Measurements from ENCODE around the gene PCYOX1L.

Gene PCYOX1L

DNA sequence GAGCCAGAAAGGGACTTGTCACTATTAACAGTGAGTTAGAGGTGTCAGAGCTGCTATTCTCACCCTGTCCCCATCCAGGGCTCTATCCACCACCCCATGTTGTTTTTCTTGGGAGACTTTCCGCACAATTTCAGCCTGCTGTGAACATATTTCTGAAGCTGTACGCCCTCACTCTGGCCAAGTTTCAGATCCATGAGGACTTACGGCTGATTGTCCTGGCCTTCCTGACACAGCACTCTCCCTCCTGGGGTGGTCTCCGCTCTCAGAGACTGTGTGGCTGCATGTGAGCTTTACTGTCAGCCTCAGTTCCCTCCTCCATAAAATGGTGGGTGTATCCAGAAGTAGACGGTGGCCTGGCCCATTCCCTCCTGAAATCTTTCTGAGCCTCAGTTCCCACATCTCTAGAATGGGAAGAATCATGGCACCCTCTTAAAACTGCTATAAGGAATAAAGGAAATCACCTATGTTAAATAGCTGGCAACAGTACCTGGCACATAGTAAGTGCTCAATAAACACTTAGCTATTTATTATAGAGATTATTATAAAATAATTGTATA, 22.1 kb downstream of the PCYOX1L start:
- Mint-ChIP-seq H3K4me1 (peaks cover 59% of the 10 kb centered on the region), H3K27ac (no peak overlapping the region), H3K27me3 (ENCODE audit: low read depth, poor library complexity) (peaks cover 6% of the 10 kb centered on the region)

DNA sequence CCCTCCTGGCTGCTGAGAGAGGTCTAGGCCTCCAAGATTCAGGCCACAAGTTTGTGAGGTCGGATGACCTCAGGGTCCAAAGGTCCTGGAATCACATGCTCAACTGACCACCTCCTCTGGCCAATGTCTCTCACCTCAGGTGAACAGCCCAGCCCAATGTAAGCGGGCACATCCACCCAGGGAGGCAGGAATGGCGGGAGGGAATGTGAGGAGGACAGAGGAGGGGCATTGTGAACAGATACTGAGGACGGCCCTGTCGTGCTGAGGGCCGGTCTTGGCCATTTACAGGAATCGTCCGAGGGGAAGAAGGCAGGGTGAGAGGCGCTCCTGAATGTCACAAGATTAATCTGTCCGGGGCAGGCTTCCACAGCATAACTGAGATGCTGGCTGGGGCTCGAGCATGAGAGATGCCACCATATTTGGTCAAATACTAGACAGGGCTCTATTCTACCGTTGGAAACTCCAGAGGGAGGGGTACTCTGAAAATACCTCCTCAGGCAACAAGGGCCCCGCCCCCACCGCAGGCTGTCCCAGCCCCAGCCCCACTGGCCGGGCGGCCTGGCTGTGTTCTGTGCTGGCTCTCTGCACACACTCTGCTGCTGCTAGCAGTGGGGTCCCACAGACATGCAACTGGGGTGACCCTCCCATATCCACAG, 22.7 kb downstream of the PCYOX1L start:
- peaks cover 65% of the 10 kb centered on the region for H3K4me1 Mint-ChIP-seq
- DNase-seq, result no peak
- H3K36me3 Mint-ChIP-seq (ENCODE audit: low read depth), result no peaks in the 10 kb centered on the region
- H3K27me3 Mint-ChIP-seq (ENCODE audit: low read depth, poor library complexity), result peaks cover 6% of the 10 kb centered on the region
- no peaks in the 10 kb centered on the region for H3K9me3 Mint-ChIP-seq
- TF ChIP-seq, protein P1, sequence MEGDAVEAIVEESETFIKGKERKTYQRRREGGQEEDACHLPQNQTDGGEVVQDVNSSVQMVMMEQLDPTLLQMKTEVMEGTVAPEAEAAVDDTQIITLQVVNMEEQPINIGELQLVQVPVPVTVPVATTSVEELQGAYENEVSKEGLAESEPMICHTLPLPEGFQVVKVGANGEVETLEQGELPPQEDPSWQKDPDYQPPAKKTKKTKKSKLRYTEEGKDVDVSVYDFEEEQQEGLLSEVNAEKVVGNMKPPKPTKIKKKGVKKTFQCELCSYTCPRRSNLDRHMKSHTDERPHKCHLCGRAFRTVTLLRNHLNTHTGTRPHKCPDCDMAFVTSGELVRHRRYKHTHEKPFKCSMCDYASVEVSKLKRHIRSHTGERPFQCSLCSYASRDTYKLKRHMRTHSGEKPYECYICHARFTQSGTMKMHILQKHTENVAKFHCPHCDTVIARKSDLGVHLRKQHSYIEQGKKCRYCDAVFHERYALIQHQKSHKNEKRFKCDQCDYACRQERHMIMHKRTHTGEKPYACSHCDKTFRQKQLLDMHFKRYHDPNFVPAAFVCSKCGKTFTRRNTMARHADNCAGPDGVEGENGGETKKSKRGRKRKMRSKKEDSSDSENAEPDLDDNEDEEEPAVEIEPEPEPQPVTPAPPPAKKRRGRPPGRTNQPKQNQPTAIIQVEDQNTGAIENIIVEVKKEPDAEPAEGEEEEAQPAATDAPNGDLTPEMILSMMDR (IDR thresholded peaks at IDR 0.05), result no peak
- H3K27ac Mint-ChIP-seq, result peak overlapping the region; percentile 54
- H3K4me3 Mint-ChIP-seq, result no peak overlapping the region

More for the DNA sequence above, 22.1 kb downstream of the PCYOX1L start:
- no peaks in the 10 kb centered on the region for H3K36me3 Mint-ChIP-seq (ENCODE audit: low read depth)
- no peak overlapping the region for H3K4me3 Mint-ChIP-seq
- TF ChIP-seq, protein P1 (IDR thresholded peaks at IDR 0.05), result no peak
- H3K9me3 Mint-ChIP-seq, result no peaks in the 10 kb centered on the region
- DNase-seq, result no peak

DNA sequence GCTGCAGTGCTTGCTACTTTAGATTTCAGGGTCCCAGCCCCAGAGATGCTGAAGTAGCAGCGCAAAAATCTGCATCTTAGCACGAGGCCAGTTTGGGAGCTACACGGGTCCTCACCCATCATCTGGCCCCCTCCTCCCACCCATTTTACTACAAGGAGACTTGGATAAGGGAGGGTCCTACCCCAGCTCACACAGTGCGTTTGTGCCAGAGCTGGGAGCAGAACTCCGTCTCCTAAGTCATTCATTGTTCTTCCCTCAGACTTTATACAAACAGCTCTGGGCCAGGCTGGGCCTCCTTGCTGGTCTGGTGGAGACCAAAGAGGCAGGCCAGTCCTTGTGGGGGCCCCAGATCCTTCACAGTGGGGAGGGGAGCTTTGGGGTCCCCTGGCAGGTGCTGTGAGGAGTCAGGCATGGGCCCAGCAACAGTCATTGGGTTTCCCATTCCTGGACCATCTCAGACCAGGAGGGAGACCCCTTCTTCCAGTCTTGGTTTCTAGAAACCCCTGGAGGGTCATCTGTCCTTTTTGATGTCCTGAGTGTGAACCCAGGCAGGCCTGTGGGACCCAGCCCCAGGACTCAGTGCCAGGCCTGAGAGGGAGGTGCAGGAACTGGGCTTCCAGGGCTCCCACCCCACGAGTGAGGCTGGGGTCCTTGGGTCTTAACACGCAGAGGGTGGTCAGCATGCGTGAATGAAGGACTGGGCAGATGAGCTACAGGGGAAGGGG, 23.6 kb downstream of the PCYOX1L start:
- no peaks in the 10 kb centered on the region for H3K36me3 Mint-ChIP-seq (ENCODE audit: low read depth)
- no peak overlapping the region for H3K4me3 Mint-ChIP-seq
- no peak for DNase-seq
- TF ChIP-seq, protein P1 (IDR thresholded peaks at IDR 0.05), result no peak
- peaks cover 73% of the 10 kb centered on the region for H3K4me1 Mint-ChIP-seq
- no peak overlapping the region for H3K27ac Mint-ChIP-seq
- peaks cover 6% of the 10 kb centered on the region for H3K27me3 Mint-ChIP-seq (ENCODE audit: low read depth, poor library complexity)
- no peaks in the 10 kb centered on the region for H3K9me3 Mint-ChIP-seq

DNA sequence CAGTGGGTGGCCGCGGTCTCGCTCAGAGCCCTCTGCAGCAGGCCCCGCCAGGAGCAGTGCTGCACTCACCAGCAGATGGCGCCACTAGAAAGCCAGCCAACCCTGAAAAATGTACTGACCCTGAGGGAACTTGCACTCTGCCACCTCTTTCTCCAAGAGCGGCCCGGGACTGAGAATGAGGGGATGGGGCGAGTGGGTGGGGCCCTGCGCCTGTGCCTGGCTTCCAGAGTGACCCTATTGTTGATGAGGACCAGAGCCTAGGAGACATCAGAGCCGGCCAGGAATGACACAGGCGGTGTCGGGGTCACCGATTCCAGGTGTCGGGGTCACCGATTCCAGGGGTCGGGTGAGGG, 24.1 kb downstream of the PCYOX1L start:
- Mint-ChIP-seq H3K27me3 (ENCODE audit: low read depth, poor library complexity) (peaks cover 6% of the 10 kb centered on the region), H3K4me1 (peaks cover 78% of the 10 kb centered on the region), H3K4me3 (peak overlapping the region; percentile 44), H3K27ac (peak overlapping the region; percentile 80), H3K36me3 (ENCODE audit: low read depth) (no peaks in the 10 kb centered on the region), H3K9me3 (peaks cover under 1% of the 10 kb centered on the region)
- TF ChIP-seq, protein P1 (IDR thresholded peaks at IDR 0.05), result peak; percentile 84
- peak; percentile 91 for DNase-seq

DNA sequence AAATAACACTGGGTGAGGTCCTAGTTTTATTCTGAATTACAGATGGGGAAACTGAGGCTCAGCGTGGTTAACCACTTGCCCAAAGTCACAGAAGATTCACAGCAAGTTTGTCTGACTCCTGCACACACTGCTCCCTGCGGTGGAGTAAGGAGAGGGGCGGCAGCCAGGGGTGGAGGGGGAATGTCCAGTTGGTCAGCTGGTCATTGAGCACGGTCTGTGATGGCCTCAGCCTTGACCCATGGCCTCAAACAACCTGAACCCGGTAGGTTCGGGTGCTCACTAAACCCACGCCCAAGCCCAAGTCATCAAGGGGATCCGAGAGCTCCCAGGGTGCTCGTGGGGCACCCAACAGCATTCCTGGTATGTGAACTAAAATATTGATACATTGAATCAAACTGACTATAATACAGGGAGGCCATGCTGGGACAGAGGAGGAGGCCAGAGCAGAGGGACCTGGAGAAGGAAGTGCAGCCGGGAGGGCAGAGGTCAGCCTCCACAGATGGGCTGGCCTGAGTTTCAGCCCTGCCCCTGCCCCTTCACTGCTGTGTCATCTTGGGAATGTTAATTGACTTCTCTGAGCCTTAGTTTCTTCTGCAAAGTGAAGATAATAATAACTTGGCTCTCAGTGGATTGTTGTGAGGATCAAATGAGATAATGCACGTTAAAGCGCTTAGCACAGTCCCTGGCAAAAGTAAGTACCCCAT, 24.8 kb downstream of the PCYOX1L start:
- no peak overlapping the region for H3K4me3 Mint-ChIP-seq
- H3K4me1 Mint-ChIP-seq, result peaks cover 85% of the 10 kb centered on the region
- H3K9me3 Mint-ChIP-seq, result peaks cover 3% of the 10 kb centered on the region
- no peak for DNase-seq
- no peak overlapping the region for H3K27ac Mint-ChIP-seq
- H3K27me3 Mint-ChIP-seq (ENCODE audit: low read depth, poor library complexity), result peaks cover 6% of the 10 kb centered on the region
- H3K36me3 Mint-ChIP-seq (ENCODE audit: low read depth), result no peaks in the 10 kb centered on the region
- TF ChIP-seq, protein P1 (IDR thresholded peaks at IDR 0.05), result no peak
